DMS53 (cell line): Measurements from ENCODE around the gene ATP8B4.

Experiments used
- DNase-seq: peaks from one replicate; lab custom pipeline; 2025; lab: John Stamatoyannopoulos, UW

Gene ATP8B4

DNA sequence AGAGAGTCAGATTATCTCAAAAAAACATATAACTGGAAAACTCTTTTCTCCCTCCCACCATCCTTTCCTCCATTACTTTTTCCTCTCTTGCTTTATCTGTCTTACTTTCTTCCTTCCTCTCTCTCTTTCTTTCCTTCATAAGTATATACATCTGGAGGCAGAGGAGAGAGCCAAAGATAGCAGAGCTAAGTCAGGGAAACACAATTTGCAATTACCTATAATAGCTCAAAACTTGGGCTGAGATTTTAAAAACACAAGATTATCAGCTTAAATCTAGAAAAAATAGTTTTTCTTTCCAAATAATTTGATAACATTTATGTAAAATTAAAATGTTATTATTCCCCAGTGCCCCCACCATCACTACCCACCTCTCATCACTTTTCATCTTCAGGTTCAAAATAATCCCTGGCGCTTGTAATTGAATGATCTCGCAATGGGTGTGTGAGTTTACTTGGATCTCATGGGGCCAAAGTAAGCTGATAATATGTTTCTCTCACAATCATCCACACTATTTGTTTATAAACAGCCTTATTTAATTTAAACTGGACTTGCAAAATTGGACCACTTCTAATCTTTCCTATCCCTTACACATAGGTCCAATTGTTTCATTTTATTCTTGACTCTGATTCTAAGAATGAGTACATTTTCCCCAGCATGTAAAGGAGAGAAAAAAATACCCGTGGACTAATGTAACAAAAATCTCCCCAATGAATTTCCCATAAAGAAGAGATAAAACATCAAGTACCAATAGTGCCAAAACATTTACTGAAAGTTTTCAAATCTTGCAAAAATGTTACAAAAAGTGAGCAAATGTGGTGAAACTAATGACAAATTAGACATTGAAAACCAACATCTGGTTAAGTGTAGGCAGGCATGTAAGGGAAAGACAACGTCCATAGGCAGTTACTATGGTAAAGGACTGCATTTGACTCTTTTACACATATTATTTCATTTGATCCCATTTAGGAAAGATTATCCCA lies 261.2 kb downstream of the ATP8B4 start:
- no peak for DNase-seq

DNA sequence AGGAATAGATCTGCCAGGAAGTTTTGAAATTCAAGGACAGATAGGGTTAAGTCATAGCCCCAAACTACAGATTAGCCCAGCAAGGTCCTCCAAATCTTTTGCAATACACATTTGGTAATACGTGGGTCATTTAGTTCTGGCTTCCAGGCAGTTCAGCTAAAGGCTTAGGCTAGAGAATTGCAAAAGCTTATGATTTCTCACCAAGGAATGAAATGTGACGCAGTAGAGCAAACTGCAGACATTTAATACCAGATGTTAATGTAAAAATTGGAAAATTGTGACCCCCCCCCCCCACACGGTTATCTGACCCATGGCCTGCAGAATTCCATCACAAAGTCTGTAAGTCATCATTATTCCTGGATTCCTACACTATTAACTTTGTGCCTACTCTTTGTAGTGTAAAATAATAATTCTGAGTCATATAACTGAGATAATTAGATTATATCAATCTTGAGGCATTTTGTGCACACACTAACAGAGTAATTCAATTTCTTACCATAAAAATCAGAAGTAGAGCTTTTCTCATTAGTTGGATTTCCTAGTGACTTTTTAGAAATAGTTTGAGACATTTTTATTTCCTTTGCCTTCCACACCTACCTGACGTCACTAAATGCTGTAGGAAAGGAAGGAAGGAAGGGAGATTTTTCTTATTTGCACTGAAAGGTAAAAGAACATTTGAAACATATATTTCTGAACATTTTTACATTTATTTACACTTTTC lies 263.0 kb downstream of the ATP8B4 start:
- DNase-seq = no peak

DNA sequence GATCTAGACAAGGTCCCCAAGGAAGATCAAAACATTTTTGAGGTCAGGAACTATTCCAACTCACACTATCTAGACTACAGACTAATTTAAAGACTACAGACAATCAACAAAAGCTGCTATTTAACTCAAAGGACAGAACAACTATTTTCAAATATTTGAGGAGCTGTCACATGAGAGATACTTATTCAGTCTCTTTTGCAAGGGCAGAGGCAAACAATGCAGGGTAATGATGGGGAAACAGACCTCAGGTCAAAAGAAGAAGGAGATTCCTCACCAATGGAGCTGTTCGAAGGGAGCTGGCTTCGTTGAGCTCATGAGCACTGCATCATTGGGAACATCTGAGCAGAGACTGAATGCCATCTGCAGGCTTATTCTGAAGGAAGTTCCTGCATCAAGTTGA lies 266.3 kb downstream of the ATP8B4 start:
- no peak for DNase-seq

DNA sequence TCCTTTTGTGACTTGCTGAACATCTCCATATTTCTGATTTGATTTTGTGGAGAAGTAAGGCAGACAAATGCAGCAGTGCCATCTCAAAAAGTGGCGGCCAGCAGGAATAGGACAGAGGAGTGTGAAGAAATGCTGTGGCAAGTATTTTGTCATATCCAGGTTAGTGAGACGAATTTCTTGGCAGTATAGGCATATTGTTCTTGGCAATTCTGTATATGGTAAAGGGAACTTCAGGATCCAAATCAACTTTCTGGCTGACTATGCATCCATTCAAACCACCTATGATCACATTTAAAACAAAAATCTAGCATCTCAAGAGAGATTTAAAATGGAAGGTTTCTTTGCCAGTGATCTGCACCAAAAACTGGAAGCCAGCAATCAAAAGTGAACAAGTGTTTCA lies 270.2 kb downstream of the ATP8B4 start:
- DNase-seq = no peak

DNA sequence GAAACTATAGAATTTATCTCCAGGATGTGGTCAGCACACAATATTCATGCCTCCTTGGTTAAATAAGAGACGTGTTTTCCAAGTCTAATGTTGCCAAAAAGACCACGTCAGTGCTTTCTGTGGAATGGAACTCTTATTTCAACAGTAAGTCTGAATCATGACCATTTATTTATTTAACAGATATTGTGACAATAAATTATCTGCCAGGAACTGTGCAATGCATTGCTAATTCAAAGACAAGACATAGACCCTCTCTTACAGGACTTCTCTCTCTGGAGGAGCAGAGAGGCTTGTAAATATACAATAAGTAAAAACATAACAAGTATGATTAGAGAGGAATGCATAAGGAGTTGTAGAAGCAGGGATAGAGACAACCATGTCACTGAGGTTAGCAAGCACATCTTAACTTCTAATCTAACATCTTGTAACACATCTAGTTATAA lies 270.7 kb downstream of the ATP8B4 start:
- no peak for DNase-seq

DNA sequence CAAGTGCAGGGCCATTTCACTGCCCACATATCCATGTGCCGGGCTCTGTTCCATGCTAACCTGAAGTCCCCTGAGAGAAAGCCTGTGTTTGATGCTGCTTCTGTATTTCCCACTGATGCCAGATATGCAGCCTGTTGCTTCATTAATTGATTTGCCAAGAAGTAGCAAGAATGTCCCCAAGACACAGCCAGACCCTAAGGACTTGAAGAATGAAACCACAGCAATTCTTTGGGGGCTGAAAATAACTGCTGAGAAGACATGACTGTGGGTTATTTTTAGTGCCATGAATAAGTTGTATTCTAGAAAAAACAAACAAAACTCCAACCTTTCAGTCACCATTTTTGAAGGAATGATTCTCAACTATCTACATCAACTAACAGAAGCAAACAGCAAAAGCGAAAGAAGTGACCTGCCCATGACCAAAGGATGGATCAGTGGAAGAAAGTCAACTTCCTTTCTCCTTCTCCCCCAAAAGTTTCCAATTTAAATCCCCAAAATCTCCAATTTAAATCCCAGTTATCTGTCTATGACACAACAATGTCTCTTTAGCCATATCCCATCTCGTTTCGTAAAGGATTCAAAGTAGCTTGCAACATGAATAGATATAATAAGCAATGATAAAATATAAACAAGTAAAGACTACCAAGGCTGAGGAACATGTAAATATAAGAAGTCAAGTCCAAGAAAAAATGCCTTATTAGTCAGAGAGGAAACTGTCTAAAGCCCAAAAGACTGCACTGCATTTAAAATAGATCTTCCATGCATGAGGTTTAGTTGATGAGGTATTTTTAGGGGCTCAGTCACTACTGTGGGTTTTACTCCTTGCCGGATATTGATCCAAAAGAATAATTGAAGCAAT lies 271.4 kb downstream of the ATP8B4 start:
- no peak for DNase-seq

DNA sequence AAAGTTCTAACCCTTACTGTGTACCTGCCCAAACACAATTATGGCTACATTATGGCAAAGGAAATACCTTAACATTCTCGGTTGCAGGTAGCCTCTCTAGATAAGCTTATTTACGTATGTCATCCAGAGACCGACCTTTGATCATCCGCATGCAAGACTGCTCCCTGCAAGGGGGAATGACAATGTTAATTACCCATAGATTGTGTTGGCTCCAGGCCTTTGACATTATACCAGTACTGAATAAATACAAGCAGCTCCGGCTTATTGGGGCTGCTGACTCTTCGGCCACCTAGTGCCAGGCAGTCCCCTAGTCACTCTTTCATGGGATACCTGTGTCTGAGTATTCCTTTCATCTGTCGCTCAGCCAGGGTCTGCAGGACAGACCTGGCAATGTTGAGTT lies 274.6 kb downstream of the ATP8B4 start:
- peak; percentile 37 for DNase-seq

DNA sequence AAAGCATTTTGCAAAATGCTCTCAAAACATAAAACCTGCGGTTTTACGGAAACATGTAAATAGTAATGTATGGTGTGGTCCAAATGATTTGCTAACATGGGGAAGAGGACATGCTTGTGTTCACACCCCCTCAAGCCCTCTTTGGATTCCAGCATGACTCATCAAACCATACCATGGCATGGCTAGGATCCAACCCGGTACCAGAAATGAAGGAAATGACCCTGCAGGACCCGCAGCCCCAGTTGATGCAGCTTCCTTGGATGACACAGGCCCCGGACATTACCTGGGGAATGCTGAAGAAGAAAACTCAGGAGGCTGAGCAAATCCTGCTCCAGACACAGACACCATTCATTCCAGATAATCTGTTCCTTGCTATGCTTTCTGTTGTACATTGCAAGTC lies 275.3 kb downstream of the ATP8B4 start:
- DNase-seq = peak; percentile 7

DNA sequence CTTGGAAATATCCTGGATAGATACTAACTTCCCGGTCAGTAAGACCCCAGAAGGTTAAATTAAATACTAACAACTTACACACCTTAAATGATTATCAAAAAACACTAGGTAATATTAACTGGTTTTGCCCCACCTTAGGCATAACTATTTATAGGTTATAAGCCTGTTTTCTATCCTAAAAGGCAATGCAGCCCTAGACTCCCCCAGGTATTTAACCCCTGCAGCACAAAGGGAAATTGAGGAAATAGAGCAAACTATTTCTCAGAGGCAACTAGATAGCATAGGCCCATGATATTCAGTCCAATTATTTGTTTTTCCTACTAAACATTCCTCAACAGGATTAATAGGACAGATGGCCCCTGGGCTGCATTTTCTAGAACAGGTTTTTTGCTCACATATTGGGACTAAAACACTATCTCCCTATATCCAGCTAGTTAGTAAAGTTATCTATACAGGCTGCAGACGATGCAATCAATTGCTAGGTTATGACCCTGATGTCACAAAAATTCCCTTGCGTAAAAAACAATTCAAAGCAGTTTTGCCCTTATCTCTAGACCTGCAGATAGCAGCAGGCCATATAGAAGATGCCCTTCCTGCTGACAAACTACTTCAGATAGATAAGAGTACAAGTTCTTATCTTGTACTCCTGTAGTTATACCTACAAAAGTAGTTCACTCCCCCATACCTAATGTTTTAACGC lies 276.9 kb downstream of the ATP8B4 start:
- no peak for DNase-seq

DNA sequence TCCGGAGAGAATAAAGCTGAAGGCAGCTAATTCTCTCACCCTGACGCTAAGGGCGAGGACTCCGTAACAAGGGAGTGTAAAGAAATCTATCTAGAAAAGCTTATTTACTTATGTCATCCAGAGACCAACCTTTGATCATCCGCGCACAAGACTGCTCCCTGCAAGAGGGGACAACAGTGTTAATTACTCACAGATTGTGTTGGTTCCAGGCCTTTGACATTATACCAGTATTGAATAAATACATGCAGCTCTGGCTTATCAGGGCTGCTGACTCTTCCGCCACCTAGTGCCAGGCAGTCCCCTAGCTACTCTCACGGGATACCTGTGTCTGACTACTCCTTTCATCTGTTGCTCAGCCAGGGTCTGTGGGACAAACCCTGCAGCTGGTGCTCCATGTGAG lies 286.5 kb downstream of the ATP8B4 start:
- DNase-seq = peak; percentile 73

DNA sequence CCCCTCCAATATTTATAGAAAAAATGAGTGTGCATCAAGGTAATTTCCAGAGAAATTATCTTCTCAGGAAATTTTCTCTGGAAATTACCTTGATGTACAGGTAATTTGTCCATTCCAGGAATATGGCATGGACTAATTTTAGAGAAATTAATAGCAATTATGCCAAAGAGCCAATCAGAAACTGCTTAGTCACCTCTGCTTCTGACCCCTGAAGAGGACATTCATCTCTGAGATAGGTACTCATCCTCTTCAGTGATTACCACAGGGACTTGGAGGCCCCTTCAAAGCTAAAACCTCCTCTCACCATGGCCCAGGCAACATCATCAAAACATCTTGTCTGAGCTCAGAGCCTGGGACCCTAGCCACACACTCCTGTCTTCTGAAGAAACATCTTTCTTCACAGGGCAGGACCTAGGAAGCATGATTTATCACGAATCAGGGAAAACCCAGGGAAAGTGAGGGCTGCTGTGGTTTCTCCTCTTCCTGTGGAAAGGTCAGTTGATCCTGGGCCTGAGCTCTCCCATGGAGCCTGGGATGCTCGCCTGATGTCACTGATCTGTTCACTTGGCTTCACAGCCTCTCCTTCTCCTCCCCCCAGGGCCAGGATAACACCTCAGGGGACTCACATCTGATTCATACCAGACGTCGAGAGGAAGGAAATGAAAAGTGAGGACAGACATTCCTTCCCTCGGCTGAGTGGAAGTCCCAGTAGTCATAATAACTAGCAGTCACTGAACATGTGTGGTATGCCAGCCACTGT lies 287.6 kb downstream of the ATP8B4 start:
- no peak for DNase-seq

DNA sequence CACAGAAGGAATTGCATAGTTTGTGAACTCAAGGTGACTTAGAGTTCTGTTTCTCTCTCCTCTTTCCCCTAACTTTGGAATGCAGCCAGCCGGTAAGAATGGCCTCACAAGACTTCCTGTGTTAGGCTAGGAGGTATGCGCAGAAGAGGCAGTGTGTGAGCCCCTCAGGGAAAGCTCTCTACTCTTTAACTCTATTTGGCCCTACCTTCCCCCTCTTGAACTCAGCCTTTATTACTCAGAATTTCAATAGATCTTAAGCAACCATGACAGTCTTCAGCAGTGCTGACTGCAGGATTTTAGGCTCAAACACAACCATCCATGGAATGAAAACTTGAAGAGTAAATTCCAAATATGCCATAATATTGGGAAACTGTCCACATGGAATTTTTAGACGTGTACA lies 288.6 kb downstream of the ATP8B4 start:
- no peak for DNase-seq

DNA sequence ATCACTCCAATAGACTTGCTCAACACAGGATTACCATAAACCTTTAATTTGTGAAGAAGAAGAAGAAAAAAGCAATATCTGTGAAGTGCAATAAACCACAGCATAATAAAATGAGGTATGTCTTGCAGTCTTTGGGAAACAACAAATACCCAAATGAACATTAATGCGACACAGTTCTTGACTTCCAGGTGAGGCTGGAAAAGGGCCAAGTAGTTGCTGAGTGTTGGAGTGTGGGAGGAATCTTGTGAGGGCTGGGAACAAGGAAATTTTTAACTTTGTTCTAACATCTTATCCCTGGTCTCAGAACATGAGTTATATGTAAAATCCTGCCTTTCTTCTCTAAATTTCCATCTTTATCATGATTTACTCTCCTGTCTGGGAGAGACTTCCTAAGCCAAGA lies 291.7 kb downstream of the ATP8B4 start:
- no peak for DNase-seq

DNA sequence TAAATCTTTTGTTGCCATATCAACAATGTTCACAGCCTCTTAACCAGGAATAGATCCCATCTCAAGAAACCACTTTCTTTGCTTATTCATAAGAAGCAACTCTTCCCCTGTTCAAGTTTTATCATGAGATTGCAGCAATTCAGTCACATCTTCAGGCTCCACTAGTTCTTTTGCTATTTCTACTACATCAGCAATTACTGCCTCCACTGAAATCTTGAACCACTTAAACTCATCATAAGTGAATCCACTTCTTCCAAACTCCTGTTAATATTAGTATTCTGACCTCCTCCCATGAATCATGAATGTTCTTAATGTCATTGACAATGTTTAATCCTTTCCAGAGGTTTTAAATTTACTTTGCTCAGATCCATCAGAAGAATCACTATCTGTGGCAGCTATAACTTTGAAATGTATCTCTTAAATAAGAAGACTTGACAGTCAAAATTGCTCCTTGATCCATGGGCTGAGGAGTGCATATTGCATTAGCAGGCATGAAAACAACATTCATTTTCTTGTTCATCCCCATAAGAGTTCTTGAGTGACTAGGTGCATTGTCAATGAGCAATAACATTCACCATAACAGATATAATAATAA lies 292.3 kb downstream of the ATP8B4 start:
- no peak for DNase-seq

DNA sequence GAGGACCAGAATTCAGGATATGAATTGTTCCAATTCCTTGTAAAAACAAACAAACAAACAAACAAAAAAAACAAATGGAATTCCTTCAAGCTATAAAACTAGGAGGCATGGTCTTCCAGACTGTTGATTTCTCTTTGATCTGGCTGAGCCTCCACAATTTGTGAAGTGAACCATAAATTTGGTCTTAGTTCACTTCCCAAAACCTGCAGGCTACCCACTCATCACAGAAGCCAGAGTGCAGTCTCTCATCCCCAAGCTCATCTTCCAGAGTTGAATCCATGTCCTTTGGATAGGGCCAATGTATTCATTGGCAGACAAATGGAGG lies 294.3 kb downstream of the ATP8B4 start:
- DNase-seq = no peak

DNA sequence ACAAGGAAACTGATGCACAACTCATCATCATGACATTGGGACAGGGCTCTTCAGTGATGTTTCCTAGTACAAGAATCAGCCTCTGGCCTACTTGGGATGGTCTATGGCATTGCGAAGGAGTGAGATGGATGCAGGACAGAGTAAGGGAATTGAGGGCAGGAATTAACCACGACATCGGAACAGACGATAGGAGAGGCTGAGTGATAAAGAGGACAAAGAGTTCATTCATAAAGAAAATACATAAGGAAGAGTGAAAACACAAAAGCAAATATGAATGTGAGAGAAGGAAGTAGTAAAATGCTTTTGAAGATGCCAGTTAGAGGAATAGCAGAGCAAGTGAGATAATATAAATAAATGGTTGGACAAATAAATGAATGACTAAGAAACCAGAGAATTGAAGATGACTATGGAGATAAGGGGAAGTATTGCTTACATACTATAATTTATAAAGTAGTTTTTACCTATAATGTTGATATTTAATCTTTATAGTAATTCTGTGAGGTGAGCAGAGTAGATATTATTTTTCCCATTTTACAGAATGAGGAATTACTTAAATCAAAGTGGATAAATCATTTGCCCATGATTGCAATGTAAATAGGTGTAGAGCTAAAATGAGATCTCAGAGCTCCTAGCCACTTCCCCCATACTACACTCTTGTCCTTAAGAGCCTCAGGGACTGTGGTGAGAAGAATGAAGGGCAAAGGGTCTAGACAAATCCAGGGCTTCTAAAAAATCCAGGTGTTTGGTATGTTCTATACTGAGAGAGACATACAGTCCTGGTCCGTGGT lies 294.9 kb downstream of the ATP8B4 start:
- DNase-seq = no peak

DNA sequence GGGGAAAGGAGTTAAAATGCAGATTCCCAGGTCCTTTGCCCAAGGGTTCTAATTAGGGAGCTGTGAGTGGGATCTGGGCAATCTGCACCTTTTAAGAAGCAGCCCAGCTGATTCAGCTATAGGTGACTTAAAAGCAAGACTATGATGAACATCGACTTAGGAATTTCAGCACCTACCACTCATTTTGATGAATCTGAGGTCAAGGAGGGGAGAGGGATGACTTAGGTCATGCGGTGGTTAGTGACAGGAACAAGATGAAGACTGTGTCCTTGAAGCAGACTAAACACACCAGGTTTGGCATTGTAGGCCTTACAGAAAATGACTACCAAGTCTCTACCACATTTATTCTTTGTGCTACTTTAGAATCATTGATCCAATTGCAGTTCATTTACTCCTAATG lies 301.9 kb downstream of the ATP8B4 start:
- no peak for DNase-seq

DNA sequence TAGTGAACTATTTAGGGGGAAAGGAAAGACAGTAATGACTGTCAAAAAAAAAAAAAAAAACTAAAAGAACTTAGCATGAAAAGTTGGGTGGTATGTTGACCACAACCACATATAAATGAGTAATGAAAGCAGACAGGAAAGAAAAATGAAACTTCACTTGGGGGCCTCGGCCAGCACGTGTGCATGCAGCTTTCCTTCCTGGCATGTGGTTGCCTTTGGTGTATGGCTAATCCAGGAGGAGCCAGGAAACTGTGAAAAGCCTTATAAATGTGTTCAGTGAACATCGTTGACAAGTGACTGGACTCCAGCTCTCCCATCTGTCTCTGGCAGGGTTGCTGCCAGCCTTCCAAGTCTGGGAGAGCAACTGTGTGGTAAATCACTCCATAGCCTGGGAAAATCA lies 303.1 kb downstream of the ATP8B4 start:
- peak; percentile 3 for DNase-seq

DNA sequence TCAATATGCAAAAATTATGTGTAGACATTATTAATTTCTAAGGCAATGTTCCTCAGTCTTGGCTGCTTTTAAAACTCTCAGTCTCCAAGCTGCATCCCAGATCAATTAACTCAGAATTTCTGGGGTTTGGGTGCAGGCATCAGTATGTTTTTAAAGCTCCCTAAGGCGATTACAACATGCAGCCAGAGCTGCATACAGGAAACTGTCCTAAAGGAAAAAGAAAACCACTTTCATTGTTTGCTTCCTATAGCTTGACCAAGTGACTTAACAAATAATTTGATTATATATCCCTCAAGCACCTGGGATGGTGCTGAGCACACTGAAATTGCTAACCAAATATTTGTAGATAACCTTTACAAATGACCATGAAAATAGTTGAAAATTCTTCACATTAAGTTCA lies 303.5 kb downstream of the ATP8B4 start:
- peak; percentile 25 for DNase-seq

DNA sequence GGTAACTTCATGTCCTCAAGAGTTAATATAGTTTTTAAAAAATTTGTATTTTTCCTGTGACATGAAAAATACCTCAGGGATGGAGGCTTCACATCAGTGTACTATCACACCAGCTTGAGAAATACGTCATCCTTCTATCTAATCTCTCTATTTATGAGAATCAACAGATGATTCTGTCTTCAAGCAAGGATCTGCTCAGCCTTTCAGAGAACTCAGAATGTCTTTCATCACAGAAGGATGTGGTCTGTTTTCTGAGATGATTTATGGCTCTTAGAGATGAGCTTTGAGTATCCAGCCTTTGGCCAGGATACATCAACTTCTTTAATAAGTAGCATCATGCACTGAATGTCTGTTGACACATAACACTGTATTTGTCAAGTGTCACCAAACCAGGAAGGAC lies 304.3 kb downstream of the ATP8B4 start:
- DNase-seq = peak; percentile 8
